ENCODE results near the gene NSMCE4A.

- TF ChIP-seq EP300 (IDR thresholded peaks at IDR 0.05) (no peak), CTCF (IDR thresholded peaks at IDR 0.05) (no peak), POLR2A (IDR thresholded peaks at IDR 0.05) (no peak)
Observed at GRCh38 chr10:121926157-121926556, 48.9 kb downstream of the NSMCE4A start.
